ENCODE measurements around the gene PLAC1.

DNA sequence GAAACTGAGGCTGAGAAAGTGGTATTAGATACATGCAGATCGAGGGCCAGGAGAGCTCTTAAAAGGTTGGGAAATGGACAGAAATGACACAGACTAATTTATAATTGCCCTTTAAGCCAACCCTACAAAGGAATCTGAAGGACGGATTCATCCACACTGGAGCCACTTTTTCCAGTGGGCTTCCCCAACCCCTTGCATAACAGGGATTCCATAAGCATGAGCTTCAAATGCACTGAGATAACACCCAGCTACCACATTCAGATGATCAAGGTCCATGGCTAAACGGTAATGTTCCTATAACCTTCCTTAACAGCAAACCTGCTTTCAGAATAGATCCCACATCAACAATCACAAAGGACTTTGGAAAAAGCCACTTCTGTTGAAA is 34.2 kb downstream of the PLAC1 start:
- TF ChIP-seq, protein P1, sequence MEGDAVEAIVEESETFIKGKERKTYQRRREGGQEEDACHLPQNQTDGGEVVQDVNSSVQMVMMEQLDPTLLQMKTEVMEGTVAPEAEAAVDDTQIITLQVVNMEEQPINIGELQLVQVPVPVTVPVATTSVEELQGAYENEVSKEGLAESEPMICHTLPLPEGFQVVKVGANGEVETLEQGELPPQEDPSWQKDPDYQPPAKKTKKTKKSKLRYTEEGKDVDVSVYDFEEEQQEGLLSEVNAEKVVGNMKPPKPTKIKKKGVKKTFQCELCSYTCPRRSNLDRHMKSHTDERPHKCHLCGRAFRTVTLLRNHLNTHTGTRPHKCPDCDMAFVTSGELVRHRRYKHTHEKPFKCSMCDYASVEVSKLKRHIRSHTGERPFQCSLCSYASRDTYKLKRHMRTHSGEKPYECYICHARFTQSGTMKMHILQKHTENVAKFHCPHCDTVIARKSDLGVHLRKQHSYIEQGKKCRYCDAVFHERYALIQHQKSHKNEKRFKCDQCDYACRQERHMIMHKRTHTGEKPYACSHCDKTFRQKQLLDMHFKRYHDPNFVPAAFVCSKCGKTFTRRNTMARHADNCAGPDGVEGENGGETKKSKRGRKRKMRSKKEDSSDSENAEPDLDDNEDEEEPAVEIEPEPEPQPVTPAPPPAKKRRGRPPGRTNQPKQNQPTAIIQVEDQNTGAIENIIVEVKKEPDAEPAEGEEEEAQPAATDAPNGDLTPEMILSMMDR (IDR thresholded peaks at IDR 0.05) = no peak
- TF ChIP-seq POLR2A (IDR thresholded peaks at IDR 0.05) = no peak
